HG03060 (cell line): ENCODE data around the gene PHKG2.

Experiments
- ATAC-seq: cut with Tn5 transposase; IDR thresholded peaks from one replicate; pipeline ENCODE4 v1.9.1; 2021; ENCODE audit warnings: low read depth, moderate number of reproducible peaks; ENCODE audit not compliant: unreplicated experiment

Gene PHKG2

GRCh38 chr16:30771726-30772125 lies 23.5 kb downstream of the PHKG2 start:
- no peak for ATAC-seq

- no peak for ATAC-seq
Observed at GRCh38 chr16:30773826-30774225, 25.6 kb downstream of the PHKG2 start.

GRCh38 chr16:30774367-30775130 lies 26.3 kb downstream of the PHKG2 start:
- no peak for ATAC-seq

GRCh38 chr16:30775131-30775391 lies 26.8 kb downstream of the PHKG2 start:
- no peak for ATAC-seq

GRCh38 chr16:30775392-30776188 lies 27.4 kb downstream of the PHKG2 start:
- no peak for ATAC-seq

- no peak for ATAC-seq
Observed at GRCh38 chr16:30777591-30778297, 29.5 kb downstream of the PHKG2 start.

GRCh38 chr16:30778549-30779244 lies 30.5 kb downstream of the PHKG2 start:
- ATAC-seq: no peak

- ATAC-seq: no peak
Observed at GRCh38 chr16:30779596-30779995, 31.4 kb downstream of the PHKG2 start.

- no peak for ATAC-seq
Observed at GRCh38 chr16:30780021-30780420, 31.8 kb downstream of the PHKG2 start.

- ATAC-seq: no peak
Observed at GRCh38 chr16:30780549-30780948, 32.3 kb downstream of the PHKG2 start.

GRCh38 chr16:30782486-30783279 lies 34.5 kb downstream of the PHKG2 start:
- ATAC-seq: no peak

- ATAC-seq: no peak
Observed at GRCh38 chr16:30783280-30784109, 35.3 kb downstream of the PHKG2 start.

GRCh38 chr16:30784215-30784614 lies 36.0 kb downstream of the PHKG2 start:
- no peak for ATAC-seq

- no peak for ATAC-seq
Observed at GRCh38 chr16:30785126-30786106, 37.2 kb downstream of the PHKG2 start.

- ATAC-seq: no peak
Observed at GRCh38 chr16:30786115-30786935, 38.1 kb downstream of the PHKG2 start.

- ATAC-seq: no peak
Observed at GRCh38 chr16:30786936-30787612, 38.8 kb downstream of the PHKG2 start, which contains the start of gene ZNF629. Gene ZNF629 (minus strand): TSS chr16:30787205. CDS start chr16:30784482, 2,723 bp downstream.
